ENCODE data around the gene COPG2. TPM values are rescaled to one million over a fixed set of nuclear protein-coding genes. Genes with fewer than 3 reads are reported as not detected.

The COPG2 gene

GRCh38 chr7:130461272-130461671 is 207.3 kb downstream of the COPG2 start:
- WGBS, result 92% methylated on average over 2 of the region's 2 CpGs
- Histone ChIP-seq H2AK5ac (ENCODE audit: low read length, severe bottlenecking) (no peak overlapping the region), H2AFZ (ENCODE audit: low read depth, low read length) (no peak overlapping the region)

GRCh38 chr7:130458257-130458656 is 210.3 kb downstream of the COPG2 start:
- H3K18ac ChIP-seq (ENCODE audit: low read depth in 1 of 2, low read length in 2 of 2), result no peak overlapping the region
- H3K4me3 ChIP-seq (ENCODE audit: insufficient read depth in 1 of 2, low read depth in 1 of 2, low read length in 2 of 2), result no peak overlapping the region
- no peak overlapping the region for H3K27ac ChIP-seq (ENCODE audit: low read length, poor library complexity, severe bottlenecking)
- H2BK5ac ChIP-seq (ENCODE audit: low read depth, low read length, poor library complexity, severe bottlenecking), result no peak overlapping the region
- H2AK5ac ChIP-seq (ENCODE audit: low read length, severe bottlenecking), result no peak overlapping the region
- no peaks in the 10 kb centered on the region for H3K4me1 ChIP-seq (ENCODE audit: control insufficient read depth, insufficient read depth, low read depth, low read length)
- H2BK12ac ChIP-seq (ENCODE audit: low read length in 2 of 2), result no peak overlapping the region
- no peaks in the 10 kb centered on the region for H3K27me3 ChIP-seq (ENCODE audit: control insufficient read depth in 1 of 2, insufficient read depth in 1 of 2, low read length in 2 of 2)
- H4K8ac ChIP-seq (ENCODE audit: low read length), result no peak overlapping the region
- H3K14ac ChIP-seq (ENCODE audit: low read length in 2 of 2), result no peak overlapping the region
- H3K9ac ChIP-seq (ENCODE audit: low read length), result no peak overlapping the region
- H2BK15ac ChIP-seq (ENCODE audit: low read depth, poor library complexity, severe bottlenecking), result no peak overlapping the region
- no peak for DNase-seq
- no peak overlapping the region for H3K4ac ChIP-seq (ENCODE audit: low read depth in 1 of 2, low read length in 2 of 2)
- H3K4me2 ChIP-seq (ENCODE audit: low read length, poor library complexity, severe bottlenecking), result no peak overlapping the region
- no peak overlapping the region for H2AFZ ChIP-seq (ENCODE audit: low read depth, low read length)
- peaks cover 16% of the 10 kb centered on the region for H3K9me3 ChIP-seq (ENCODE audit: control insufficient read depth, low read length)
- WGBS, result no CpG with 5 or more reads among the region's 2 CpGs
- H4K91ac ChIP-seq (ENCODE audit: low read length), result no peak overlapping the region
- H2BK120ac ChIP-seq (ENCODE audit: low read depth, low read length), result no peak overlapping the region
- no peaks in the 10 kb centered on the region for H3K79me1 ChIP-seq (replicated peaks; ENCODE audit: low read length, poor library complexity, severe bottlenecking)
- no peaks in the 10 kb centered on the region for H3K36me3 ChIP-seq (ENCODE audit: control insufficient read depth in 1 of 2, insufficient read depth in 2 of 2, low read depth in 1 of 2, low read length in 2 of 2)
- no peak overlapping the region for H3K23ac ChIP-seq (ENCODE audit: low read length in 2 of 2)

More at GRCh38 chr7:130461272-130461671, 207.3 kb downstream of the COPG2 start:
- no peak overlapping the region for H3K9ac ChIP-seq (ENCODE audit: low read length)
- no peaks in the 10 kb centered on the region for H3K36me3 ChIP-seq (ENCODE audit: control insufficient read depth in 1 of 2, insufficient read depth in 2 of 2, low read depth in 1 of 2, low read length in 2 of 2)
- no peak overlapping the region for H3K27ac ChIP-seq (ENCODE audit: low read length, poor library complexity, severe bottlenecking)
- no peak overlapping the region for H4K8ac ChIP-seq (ENCODE audit: low read length)
- H3K14ac ChIP-seq (ENCODE audit: low read length in 2 of 2), result no peak overlapping the region
- H3K4me2 ChIP-seq (ENCODE audit: low read length, poor library complexity, severe bottlenecking), result no peak overlapping the region
- no peaks in the 10 kb centered on the region for H3K4me1 ChIP-seq (ENCODE audit: control insufficient read depth, insufficient read depth, low read depth, low read length)
- H3K27me3 ChIP-seq (ENCODE audit: control insufficient read depth in 1 of 2, insufficient read depth in 1 of 2, low read length in 2 of 2), result no peaks in the 10 kb centered on the region
- no peak overlapping the region for H2BK15ac ChIP-seq (ENCODE audit: low read depth, poor library complexity, severe bottlenecking)
- no peak overlapping the region for H2BK5ac ChIP-seq (ENCODE audit: low read depth, low read length, poor library complexity, severe bottlenecking)
- no peak overlapping the region for H2BK12ac ChIP-seq (ENCODE audit: low read length in 2 of 2)
- H3K79me1 ChIP-seq (replicated peaks; ENCODE audit: low read length, poor library complexity, severe bottlenecking), result no peaks in the 10 kb centered on the region
- no peak for DNase-seq
- no peak overlapping the region for H2BK120ac ChIP-seq (ENCODE audit: low read depth, low read length)
- H3K23ac ChIP-seq (ENCODE audit: low read length in 2 of 2), result no peak overlapping the region
- no peak overlapping the region for H4K91ac ChIP-seq (ENCODE audit: low read length)
- no peak overlapping the region for H3K4ac ChIP-seq (ENCODE audit: low read depth in 1 of 2, low read length in 2 of 2)
- H3K9me3 ChIP-seq (ENCODE audit: control insufficient read depth, low read length), result peaks cover 16% of the 10 kb centered on the region
- no peak overlapping the region for H3K18ac ChIP-seq (ENCODE audit: low read depth in 1 of 2, low read length in 2 of 2)
- no peak overlapping the region for H3K4me3 ChIP-seq (ENCODE audit: insufficient read depth in 1 of 2, low read depth in 1 of 2, low read length in 2 of 2)

Small RNA genes within 50 kb of the gene (small RNA-seq; reads per million reads assigned to genes)
- gene MIR335 (ENCODE audit: low read depth) (not detected), gene RF02148 (ENCODE audit: low read depth) (not detected), gene RF02149 (ENCODE audit: low read depth) (not detected), gene RF02150 (ENCODE audit: low read depth) (not detected), gene RNA5SP246 (ENCODE audit: low read depth) (2.6 reads per million)
